Spleen (tissue), 11 donors: Measurements from ENCODE around the gene TMEM205. TPM values are rescaled to one million over a fixed set of nuclear protein-coding genes. Genes with fewer than 3 reads are reported as not detected.

Experiments
- DNase-seq: peaks from one replicate; pipeline ENCODE4 v3.0.0-alpha.2; 2020
- H3K27ac ChIP-seq, 8 donors: fragments of 200-600 bp; sonication (generic) in 7 of 8; 1 replicate in 4 of 8; 2 replicates in 4 of 8; pipeline versions ENCODE4 v1.5.0 to v1.8.0; 2016 to 2021; ENCODE audit warnings: inconsistent platforms in 4 of 8, mild to moderate bottlenecking in 4 of 8, moderate library complexity in 1 of 8
- H3K27me3 ChIP-seq, 7 donors: fragments of 200-600 bp; sonication (generic) in 6 of 7; replicated peaks in 1 of 7; 1 replicate in 4 of 7; 2 replicates in 3 of 7; pipeline versions ENCODE4 v1.5.0 to v1.8.0; 2016 to 2021; ENCODE audit warnings: inconsistent platforms in 3 of 7, mild to moderate bottlenecking in 1 of 7
- H3K36me3 ChIP-seq, 6 donors: fragments of 200-600 bp; sonication (generic) in 5 of 6; 1 replicate in 4 of 6; 2 replicates in 2 of 6; pipeline versions ENCODE4 v1.5.0 to v1.8.0; 2016 to 2021; ENCODE audit warnings: inconsistent platforms in 2 of 6
- H3K4me1 ChIP-seq, 6 donors: fragments of 200-600 bp; sonication (generic) in 5 of 6; 1 replicate in 3 of 6; 2 replicates in 3 of 6; pipeline versions ENCODE4 v1.5.0 to v1.8.0; 2016 to 2021; ENCODE audit warnings: inconsistent platforms in 3 of 6
- H3K4me3 ChIP-seq, 8 donors: fragments of 200-600 bp; sonication (generic) in 7 of 8; 1 replicate in 4 of 8; 2 replicates in 4 of 8; pipeline versions ENCODE4 v1.5.0 to v1.8.0; 2016 to 2021; ENCODE audit warnings: inconsistent platforms in 4 of 8, mild to moderate bottlenecking in 4 of 8, moderate library complexity in 2 of 8
- H3K9me3 ChIP-seq, 8 donors: fragments of 200-600 bp; sonication (generic) in 7 of 8; 1 replicate in 4 of 8; 2 replicates in 4 of 8; pipeline versions ENCODE4 v1.5.0 to v1.8.0; 2016 to 2021; ENCODE audit warnings: inconsistent platforms in 4 of 8
- POLR2A ChIP-seq, 3 donors: fragments of 450-650 bp; IDR thresholded peaks; one replicate each; pipeline ENCODE4 v1.5.1; 2017; ENCODE audit warnings: antibody characterized with exemption in 3 of 3, mild to moderate bottlenecking in 1 of 3
- POLR2AphosphoS5 ChIP-seq, 3 donors: sonication (generic); formaldehyde crosslinking; IDR thresholded peaks; one replicate each; pipeline ENCODE4 v1.5.1; 2017; ENCODE audit warnings: antibody characterized with exemption in 3 of 3
- WGBS, 5 donors: extraction: QIAGEN DNeasy Blood & Tissue Kit in 3 of 5; methylation state at CpG; one replicate each; pipeline versions ENCODE4 v1.1.5 to v1.1.7; 2013 to 2018; 5-methylcytosine and 5-hydroxymethylcytosine counted together
- intact Hi-C: fragments of 100-400 bp; cut with DNase I; formaldehyde crosslinking; loops from one replicate; pipeline ENCODE4 v1.15.0; 2023; ENCODE audit warnings: low total_unique reads
- polyA plus RNA-seq, 3 donors: library from polyadenylated mRNA; stranded (reverse); fragments of 200-250 nt; gene quantifications; one replicate each; pipeline ENCODE4 v1.2.1, GENCODE V29; 2013
- total RNA-seq, 7 donors: library from RNA; depleted of rRNA in 3 of 7; stranded (reverse); fragments of >200 nt in 3 of 7; fragmentation: NEBNext Ultra II Directional in 4 of 7; extraction: Animal tissue kit (Norgen Biotek cat#: 25700) in 4 of 7; gene quantifications; one replicate each; pipeline versions ENCODE4 v1.1.0 to v1.2.1, GENCODE V29; 2016 to 2021
- TF ChIP-seq, protein P1 (sequence below), 11 experiments: fragments of 200-600 bp in 7 of 11; fragments of 450-650 bp in 4 of 11; sonication (generic) in 4 of 11; IDR thresholded peaks in 8 of 11; conservative IDR thresholded peaks in 3 of 11; 1 replicate in 7 of 11; 2 replicates in 4 of 11; pipeline versions ENCODE4 v1.4.0 to v1.8.0; 2016 to 2021; ENCODE audit warnings: antibody characterized with exemption in 11 of 11, inconsistent platforms in 4 of 11, mild to moderate bottlenecking in 1 of 11
- donor health status: healthy with polysubstance abuse.
- donor health status: DM: no; HTN: no; CAD: no; lungs with moderate emphysema.
- donor health status: DM: no; HTN: no; CAD: no.
- donor health status: Bipolar disorder and iron deficiency.
- donor health status: healthy.
- donor health status: DM: no; HTN: no; CAD: no.
- donor health status: DM: yes; HTN: yes; CAD: no.

Gene TMEM205
- total and polyA plus RNA-seq, 10 donors = 44.1 to 143 (median 69.6) TPM

DNA sequence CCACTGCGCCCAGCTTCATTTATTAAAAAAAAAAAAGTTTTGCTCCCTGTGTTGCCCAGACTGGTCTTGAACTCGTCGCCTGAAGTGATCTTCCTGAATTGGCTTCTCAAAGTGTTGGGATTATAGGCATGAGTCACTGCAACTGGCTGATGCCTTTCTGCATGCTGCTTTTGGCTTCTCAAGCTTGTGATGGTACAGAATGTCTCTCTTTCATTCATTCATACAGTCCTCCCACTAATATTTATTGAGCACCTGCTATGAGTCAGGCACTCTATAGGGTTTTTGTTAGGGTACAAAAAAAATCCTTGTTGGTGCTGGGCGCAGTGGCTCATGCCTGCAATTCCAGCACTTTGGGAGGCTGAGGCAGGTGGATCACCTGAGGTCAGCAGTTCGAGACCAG lies 41.1 kb downstream of the TMEM205 start:
- WGBS, 5 donors = 91 to 97% (median 95%) methylated on average over 5 of the region's 5 CpGs
- no peak for DNase-seq
- no peak overlapping the region for H3K4me3 ChIP-seq
- H3K36me3 ChIP-seq = peaks cover 0 to 9% (median 0%) of the 10 kb centered on the region in 6 donors
- H3K4me1 ChIP-seq = peaks cover 0 to 13% (median 0%) of the 10 kb centered on the region in 6 donors
- H3K27me3 ChIP-seq = peaks cover 0 to 7% (median 0%) of the 10 kb centered on the region in 7 donors
- H3K9me3 ChIP-seq = no peaks in the 10 kb centered on the region
- TF ChIP-seq POLR2AphosphoS5 (IDR thresholded peaks at IDR 0.05) (no peak), POLR2A (IDR thresholded peaks at IDR 0.05) (no peak)
- TF ChIP-seq, protein P1, sequence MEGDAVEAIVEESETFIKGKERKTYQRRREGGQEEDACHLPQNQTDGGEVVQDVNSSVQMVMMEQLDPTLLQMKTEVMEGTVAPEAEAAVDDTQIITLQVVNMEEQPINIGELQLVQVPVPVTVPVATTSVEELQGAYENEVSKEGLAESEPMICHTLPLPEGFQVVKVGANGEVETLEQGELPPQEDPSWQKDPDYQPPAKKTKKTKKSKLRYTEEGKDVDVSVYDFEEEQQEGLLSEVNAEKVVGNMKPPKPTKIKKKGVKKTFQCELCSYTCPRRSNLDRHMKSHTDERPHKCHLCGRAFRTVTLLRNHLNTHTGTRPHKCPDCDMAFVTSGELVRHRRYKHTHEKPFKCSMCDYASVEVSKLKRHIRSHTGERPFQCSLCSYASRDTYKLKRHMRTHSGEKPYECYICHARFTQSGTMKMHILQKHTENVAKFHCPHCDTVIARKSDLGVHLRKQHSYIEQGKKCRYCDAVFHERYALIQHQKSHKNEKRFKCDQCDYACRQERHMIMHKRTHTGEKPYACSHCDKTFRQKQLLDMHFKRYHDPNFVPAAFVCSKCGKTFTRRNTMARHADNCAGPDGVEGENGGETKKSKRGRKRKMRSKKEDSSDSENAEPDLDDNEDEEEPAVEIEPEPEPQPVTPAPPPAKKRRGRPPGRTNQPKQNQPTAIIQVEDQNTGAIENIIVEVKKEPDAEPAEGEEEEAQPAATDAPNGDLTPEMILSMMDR (IDR thresholded peaks at IDR 0.05 in 8 of 11, conservative IDR thresholded peaks at IDR 0.05 in 3 of 11) = no peak
- intact Hi-C loops = no loop called here
- no peak overlapping the region for H3K27ac ChIP-seq

DNA sequence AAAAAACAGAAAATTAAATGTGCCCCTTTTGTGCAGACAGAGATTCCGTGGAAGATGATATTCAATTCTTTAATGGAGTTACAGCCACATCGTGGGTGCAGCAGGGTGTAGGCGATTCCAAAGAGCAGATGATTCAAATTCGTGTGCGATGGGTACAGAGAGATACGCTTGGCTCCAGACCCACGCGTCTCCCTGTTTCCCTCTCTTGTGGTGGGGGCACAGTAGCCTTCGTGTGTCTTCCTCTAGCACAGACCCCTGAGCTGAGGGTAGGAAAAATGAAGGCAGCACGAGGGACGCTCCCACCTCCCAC lies 45.3 kb downstream of the TMEM205 start:
- DNase-seq = no peak
- no peaks in the 10 kb centered on the region for H3K27me3 ChIP-seq
- no peaks in the 10 kb centered on the region for H3K9me3 ChIP-seq
- TF ChIP-seq POLR2A (IDR thresholded peaks at IDR 0.05) (no peak), POLR2AphosphoS5 (IDR thresholded peaks at IDR 0.05) (no peak)
- TF ChIP-seq, protein P1 (IDR thresholded peaks at IDR 0.05 in 8 of 11, conservative IDR thresholded peaks at IDR 0.05 in 3 of 11) = no peak
- peaks cover 0 to 35% (median 10%) of the 10 kb centered on the region in 6 donors for H3K4me1 ChIP-seq
- H3K27ac ChIP-seq = peak overlapping the region in 1 of 8 donors; percentile 31
- H3K4me3 ChIP-seq = no peak overlapping the region
- intact Hi-C loops = no loop called here
- H3K36me3 ChIP-seq = no peaks in the 10 kb centered on the region
- 71 to 83% (median 78%) methylated on average over 11 of the region's 11 CpGs for WGBS, 5 donors

DNA sequence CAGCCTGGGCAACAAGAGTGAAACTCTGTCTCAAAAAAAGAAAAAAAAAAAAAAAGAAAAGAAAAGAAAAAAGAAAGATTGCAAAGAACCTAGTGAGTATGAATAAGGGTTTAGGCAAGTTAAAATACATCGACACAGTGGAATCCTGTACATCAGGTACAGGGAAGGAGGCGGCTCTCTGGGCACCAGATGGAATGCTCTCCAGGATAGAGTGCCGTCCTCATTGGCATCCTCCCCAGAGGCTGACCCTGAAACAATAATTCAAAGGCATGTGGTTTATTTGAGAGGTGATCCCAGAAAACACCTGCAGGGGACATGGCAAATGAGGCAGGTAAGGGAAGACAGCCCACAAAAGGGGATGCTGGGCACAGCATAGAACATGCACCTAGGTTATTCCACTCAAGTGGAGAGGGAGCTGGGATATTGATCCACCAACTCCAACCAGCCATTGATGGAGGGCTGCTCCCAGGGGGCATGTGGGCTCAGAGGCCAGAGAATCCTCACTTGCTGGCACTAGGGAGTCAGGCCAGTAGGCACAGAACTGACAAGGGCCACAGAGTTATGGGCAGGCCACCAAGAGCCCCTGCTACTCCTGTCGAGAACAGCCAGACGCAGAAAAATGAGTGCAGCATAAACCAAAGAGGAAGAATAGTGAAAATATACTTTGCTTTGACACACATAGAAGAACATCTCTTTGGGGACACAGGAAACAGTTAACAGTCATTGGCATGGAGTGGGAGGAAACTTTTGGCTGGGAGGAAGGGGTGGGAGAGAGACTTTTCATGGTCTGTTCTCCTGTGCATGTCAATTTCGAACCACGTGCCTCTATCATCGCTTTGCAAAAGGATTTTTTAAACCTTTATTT lies 45.9 kb downstream of the TMEM205 start:
- Histone ChIP-seq H3K27me3 (no peaks in the 10 kb centered on the region), H3K27ac (peak overlapping the region in 1 of 8 donors; percentile 31), H3K9me3 (no peaks in the 10 kb centered on the region), H3K4me1 (peaks cover 0 to 40% (median 13%) of the 10 kb centered on the region in 6 donors), H3K4me3 (no peak overlapping the region), H3K36me3 (no peaks in the 10 kb centered on the region)
- 52 to 71% (median 61%) methylated on average over 8 of the region's 8 CpGs for WGBS, 5 donors
- no peak for DNase-seq
- no peak for TF ChIP-seq POLR2AphosphoS5 (IDR thresholded peaks at IDR 0.05)
- TF ChIP-seq POLR2A (IDR thresholded peaks at IDR 0.05) = no peak
- TF ChIP-seq, protein P1 (IDR thresholded peaks at IDR 0.05 in 8 of 11, conservative IDR thresholded peaks at IDR 0.05 in 3 of 11) = no peak
- intact Hi-C loops = no loop called here

DNA sequence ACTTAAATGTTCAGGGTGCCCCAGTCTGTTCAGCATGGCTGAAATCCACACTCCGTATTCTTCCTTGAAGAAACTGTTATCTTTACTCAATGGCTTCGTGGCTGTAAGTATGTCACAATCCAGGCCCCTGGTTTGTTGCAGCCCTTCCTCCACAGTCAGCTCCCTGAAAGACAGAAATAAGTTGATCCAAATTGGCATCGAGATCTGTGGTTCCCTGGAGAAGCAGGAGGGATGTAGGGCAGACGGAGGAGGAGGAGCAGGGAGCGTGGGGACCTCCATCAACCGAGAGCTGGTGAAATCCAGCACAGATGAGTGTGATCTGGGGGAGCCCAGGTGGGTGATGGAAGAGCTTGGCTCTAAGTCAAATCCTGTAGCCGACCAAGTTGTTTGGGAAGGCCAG lies 49.8 kb downstream of the TMEM205 start:
- intact Hi-C loops = no loop called here
- H3K9me3 ChIP-seq = no peaks in the 10 kb centered on the region
- H3K27me3 ChIP-seq = peaks cover 0 to 16% (median 0%) of the 10 kb centered on the region in 7 donors
- peaks cover 0 to 73% (median 29%) of the 10 kb centered on the region in 6 donors for H3K4me1 ChIP-seq
- no peaks in the 10 kb centered on the region for H3K36me3 ChIP-seq
- DNase-seq = no peak
- TF ChIP-seq, protein P1 (IDR thresholded peaks at IDR 0.05 in 8 of 11, conservative IDR thresholded peaks at IDR 0.05 in 3 of 11) = no peak
- TF ChIP-seq POLR2AphosphoS5 (IDR thresholded peaks at IDR 0.05) = peak in 1 of 3 donors; percentile 21
- 40 to 72% (median 44%) methylated on average over 7 of the region's 7 CpGs for WGBS, 5 donors
- peak overlapping the region in 1 of 8 donors; percentile 6 for H3K4me3 ChIP-seq
- H3K27ac ChIP-seq = peak overlapping the region; percentile 42 to 86 (median 68)
